Measurements from ENCODE around the gene STAT1.

DNA sequence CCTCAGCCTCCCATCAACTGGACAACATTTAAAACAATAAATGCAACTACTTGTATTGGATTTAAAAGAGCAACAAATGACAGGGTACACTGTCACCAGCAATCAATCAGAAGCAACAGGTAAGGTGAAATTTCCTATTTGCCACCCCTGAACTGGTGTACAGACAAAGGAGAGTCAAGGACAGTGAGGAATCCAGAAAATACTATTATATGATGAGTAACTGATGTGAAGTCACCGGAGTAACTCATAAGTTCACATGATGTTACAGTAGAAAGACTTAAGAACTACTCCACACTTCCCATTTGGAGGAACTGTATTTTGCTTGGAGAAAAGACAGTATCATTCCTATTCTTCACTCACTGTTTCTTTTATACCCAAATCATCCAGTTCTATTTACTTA lies 4.1 kb upstream of the STAT1 start:
- TF ChIP-seq POLR2A (IDR thresholded peaks at IDR 0.05; ENCODE audit: low read depth, low read length) (no peak), POLR2AphosphoS5 (IDR thresholded peaks at IDR 0.05; ENCODE audit: low read depth, low read length) (no peak), TAF1 (IDR thresholded peaks at IDR 0.05; ENCODE audit: borderline replicate concordance, low read depth, low read length) (no peak)

Data from GM12892 (cell line).